HCT116 (cell line): ENCODE results near the gene VTI1A. TPM values are rescaled to one million over a fixed set of nuclear protein-coding genes. Genes with fewer than 3 reads are reported as not detected.

Source experiments
- ATAC-seq: fragments of 200-7000 bp; cut with Tn5 transposase; 2 replicates; pipeline ENCODE4 v1.9.1; 2020; ENCODE audit warnings: mild to moderate bottlenecking, moderate library complexity
- BruUV-seq: library from RNA; stranded (reverse); fragments of 400-500 nt; replicated peaks from 2 replicates; lab custom pipeline; 2021; lab: Mats Ljungman, UMichigan
- CTCF ChIA-PET: fragments of 300-600 bp; sonication (Branson Sonifier 250); formaldehyde crosslinking; loops from one replicate; lab custom pipeline; 2021; ENCODE audit warnings: antibody characterized with exemption; lab: Charles Lee
- POLR2A ChIA-PET: fragments of 300-600, 350-600 bp; sonication (Branson Sonifier 250); formaldehyde crosslinking; loops from one replicate; lab custom pipeline; 2021; ENCODE audit warnings: antibody characterized with exemption; lab: Charles Lee
- RAD21 ChIA-PET, 2 experiments: fragments of 300-600 bp; sonication (Branson Sonifier 250); formaldehyde crosslinking; loops; one replicate each; lab custom pipeline; 2023; ENCODE audit warnings: low total read pairs in 2 of 2; ENCODE audit not compliant: uncharacterized antibody in 2 of 2, unreplicated experiment in 2 of 2, low non-redundant PET in 1 of 2; lab: Charles Lee
- DNase-seq: peaks from one replicate; pipeline ENCODE4 v3.0.0-alpha.2; 2010; ENCODE audit warnings: low read depth, low spot score
- H2AFZ ChIP-seq: fragments of 200-600 bp; shearing (Covaris generic), sonication (generic); 2 replicates; pipeline ENCODE4 v1.6.1; 2017; ENCODE audit warnings: low read depth, mixed run types, mixed read lengths, antibody characterized with exemption, low read length; ENCODE audit not compliant: poor library complexity, severe bottlenecking
- H3K27ac ChIP-seq: 2 replicates; pipeline ENCODE4 v1.5.1; 2012; ENCODE audit warnings: low read depth, low read length
- H3K27me3 ChIP-seq: fragments of 200-600 bp; sonication (generic); 2 replicates; pipeline ENCODE4 v1.6.1; 2016; ENCODE audit warnings: mixed run types, low read length, mixed read lengths; ENCODE audit not compliant: insufficient read depth
- H3K36me3 ChIP-seq, 2 experiments: fragments of 200-500 bp in 1 of 2; fragments of 200-600 bp in 1 of 2; sonication (Bioruptor generic) in 1 of 2; sonication (generic) in 1 of 2; 2 replicates each; pipeline versions ENCODE4 v1.5.1 to v1.6.1; 2014 to 2016; ENCODE audit warnings: low read length in 2 of 2, inconsistent platforms in 1 of 2, mixed read lengths in 1 of 2, mixed run types in 1 of 2; ENCODE audit not compliant: insufficient read depth in 2 of 2, control insufficient read depth in 1 of 2
- H3K4me1 ChIP-seq, 2 experiments: fragments of 200-600 bp in 1 of 2; sonication (generic) in 1 of 2; 2 replicates each; pipeline versions ENCODE4 v1.5.1 to v1.6.1; 2012 to 2017; ENCODE audit warnings: low read length in 2 of 2, inconsistent platforms in 1 of 2, mild to moderate bottlenecking in 1 of 2, mixed read lengths in 1 of 2, mixed run types in 1 of 2, moderate library complexity in 1 of 2; ENCODE audit not compliant: insufficient read depth in 2 of 2, control insufficient read depth in 1 of 2
- H3K4me2 ChIP-seq: fragments of 200-600 bp; sonication (generic); 2 replicates; pipeline ENCODE4 v1.6.1; 2017; ENCODE audit warnings: mixed run types, low read length, mixed read lengths
- H3K4me3 ChIP-seq, 2 experiments: fragments of 200-600 bp in 1 of 2; sonication (generic) in 1 of 2; replicated peaks in 1 of 2; 2 replicates each; pipeline ENCODE4 v1.5.1; 2011 to 2016; ENCODE audit warnings: low read length in 2 of 2, control low read depth in 1 of 2, low read depth in 1 of 2, mild to moderate bottlenecking in 1 of 2, mixed read lengths in 1 of 2, mixed run types in 1 of 2
- H3K79me2 ChIP-seq: fragments of 200-600 bp; sonication (generic); 2 replicates; pipeline ENCODE4 v1.6.1; 2017; ENCODE audit warnings: mild to moderate bottlenecking, mixed run types, low read length, moderate library complexity, mixed read lengths; ENCODE audit not compliant: insufficient read depth
- H3K9ac ChIP-seq: fragments of 200-600 bp; sonication (generic); 2 replicates; pipeline ENCODE4 v1.6.1; 2016; ENCODE audit warnings: low read length, mixed read lengths
- H3K9me2 ChIP-seq: fragments of 200-600 bp; sonication (generic), shearing (Covaris generic); 2 replicates; pipeline ENCODE4 v1.6.1; 2017; ENCODE audit warnings: mixed run types, mild to moderate bottlenecking, moderate library complexity; ENCODE audit not compliant: insufficient read depth
- H3K9me3 ChIP-seq, 2 experiments: fragments of 200-500 bp in 1 of 2; fragments of 200-600 bp in 1 of 2; sonication (Bioruptor generic) in 1 of 2; sonication (generic) in 1 of 2; 2 replicates each; pipeline ENCODE4 v1.6.1; 2014 to 2017; ENCODE audit warnings: low read length in 2 of 2, mixed read lengths in 2 of 2, inconsistent platforms in 1 of 2, low read depth in 1 of 2, mild to moderate bottlenecking in 1 of 2, mixed run types in 1 of 2, moderate library complexity in 1 of 2; ENCODE audit not compliant: control insufficient read depth in 1 of 2, insufficient read depth in 1 of 2
- H4K20me1 ChIP-seq: fragments of 200-600 bp; sonication (generic), shearing (Covaris generic); 2 replicates; pipeline ENCODE4 v1.6.1; 2017; ENCODE audit warnings: mixed run types, mild to moderate bottlenecking, moderate library complexity; ENCODE audit not compliant: insufficient read depth
- CBX3 ChIP-seq: IDR thresholded peaks from 2 replicates; pipeline ENCODE4 v1.6.1; 2012; ENCODE audit warnings: low read depth
- CTCF ChIP-seq, 3 experiments: fragments of 200-600 bp in 1 of 3; sonication (generic) in 1 of 3; IDR thresholded peaks in 2 of 3; conservative IDR thresholded peaks in 1 of 3; 2 replicates each; pipeline ENCODE4 v1.5.1; 2012 to 2017; ENCODE audit warnings: low read depth in 2 of 3, low read length in 2 of 3, antibody characterized with exemption in 1 of 3, borderline replicate concordance in 1 of 3, control low read depth in 1 of 3, mild to moderate bottlenecking in 1 of 3, mixed read lengths in 1 of 3, mixed run types in 1 of 3, moderate library complexity in 1 of 3; ENCODE audit not compliant: insufficient read depth in 1 of 3
- JUND ChIP-seq: IDR thresholded peaks from 2 replicates; pipeline ENCODE4 v1.6.1; 2012
- MAX ChIP-seq: IDR thresholded peaks from 2 replicates; pipeline ENCODE4 v1.6.1; 2012
- RAD21 ChIP-seq: IDR thresholded peaks from 2 replicates; pipeline ENCODE4 v1.6.1; 2012; ENCODE audit warnings: low read depth, mild to moderate bottlenecking
- SP1 ChIP-seq: IDR thresholded peaks from 2 replicates; pipeline ENCODE4 v1.6.1; 2012; ENCODE audit warnings: low read depth
- YY1 ChIP-seq: IDR thresholded peaks from 2 replicates; pipeline ENCODE4 v1.6.1; 2011; ENCODE audit warnings: low read length, low read depth, moderate library complexity, mild to moderate bottlenecking; ENCODE audit not compliant: insufficient replicate concordance; ENCODE audit errors: extremely low read depth
- ZBTB33 ChIP-seq: IDR thresholded peaks from 2 replicates; pipeline ENCODE4 v1.6.1; 2011; ENCODE audit warnings: mild to moderate bottlenecking, low read length, moderate library complexity; ENCODE audit not compliant: insufficient replicate concordance; ENCODE audit errors: extremely low read depth
- ZNF274 ChIP-seq: fragments of 200-500 bp; sonication (Bioruptor generic); IDR thresholded peaks from 2 replicates; pipeline ENCODE4 v1.6.1; 2014; ENCODE audit warnings: mild to moderate bottlenecking, low read depth, low read length, inconsistent platforms
- intact Hi-C: fragments of 100-400 bp; cut with micrococcal nuclease; formaldehyde crosslinking; loops from 2 replicates; pipeline ENCODE4 v1.10.0; 2022
- total RNA-seq: library from RNA; stranded (reverse); gene quantifications from one replicate; pipeline ENCODE4 v1.2.1, GENCODE V29; 2021; ENCODE audit not compliant: unreplicated experiment
- TF ChIP-seq, protein P1 (sequence below): IDR thresholded peaks from 2 replicates; pipeline ENCODE4 v1.6.1; 2012
- TF ChIP-seq, protein P2 (sequence below): IDR thresholded peaks from 2 replicates; pipeline ENCODE4 v1.6.1; 2012; ENCODE audit warnings: low read depth

The VTI1A gene
- total RNA-seq, 1 experiment from 2014 or later, result 80.7 TPM

GRCh38 chr10:112565434-112566053, 118.5 kb downstream of the VTI1A start:
- TF ChIP-seq, protein P1, sequence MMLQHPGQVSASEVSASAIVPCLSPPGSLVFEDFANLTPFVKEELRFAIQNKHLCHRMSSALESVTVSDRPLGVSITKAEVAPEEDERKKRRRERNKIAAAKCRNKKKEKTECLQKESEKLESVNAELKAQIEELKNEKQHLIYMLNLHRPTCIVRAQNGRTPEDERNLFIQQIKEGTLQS, result no peak
- TF ChIP-seq JUND, result no peak
- TF ChIP-seq, protein P2, sequence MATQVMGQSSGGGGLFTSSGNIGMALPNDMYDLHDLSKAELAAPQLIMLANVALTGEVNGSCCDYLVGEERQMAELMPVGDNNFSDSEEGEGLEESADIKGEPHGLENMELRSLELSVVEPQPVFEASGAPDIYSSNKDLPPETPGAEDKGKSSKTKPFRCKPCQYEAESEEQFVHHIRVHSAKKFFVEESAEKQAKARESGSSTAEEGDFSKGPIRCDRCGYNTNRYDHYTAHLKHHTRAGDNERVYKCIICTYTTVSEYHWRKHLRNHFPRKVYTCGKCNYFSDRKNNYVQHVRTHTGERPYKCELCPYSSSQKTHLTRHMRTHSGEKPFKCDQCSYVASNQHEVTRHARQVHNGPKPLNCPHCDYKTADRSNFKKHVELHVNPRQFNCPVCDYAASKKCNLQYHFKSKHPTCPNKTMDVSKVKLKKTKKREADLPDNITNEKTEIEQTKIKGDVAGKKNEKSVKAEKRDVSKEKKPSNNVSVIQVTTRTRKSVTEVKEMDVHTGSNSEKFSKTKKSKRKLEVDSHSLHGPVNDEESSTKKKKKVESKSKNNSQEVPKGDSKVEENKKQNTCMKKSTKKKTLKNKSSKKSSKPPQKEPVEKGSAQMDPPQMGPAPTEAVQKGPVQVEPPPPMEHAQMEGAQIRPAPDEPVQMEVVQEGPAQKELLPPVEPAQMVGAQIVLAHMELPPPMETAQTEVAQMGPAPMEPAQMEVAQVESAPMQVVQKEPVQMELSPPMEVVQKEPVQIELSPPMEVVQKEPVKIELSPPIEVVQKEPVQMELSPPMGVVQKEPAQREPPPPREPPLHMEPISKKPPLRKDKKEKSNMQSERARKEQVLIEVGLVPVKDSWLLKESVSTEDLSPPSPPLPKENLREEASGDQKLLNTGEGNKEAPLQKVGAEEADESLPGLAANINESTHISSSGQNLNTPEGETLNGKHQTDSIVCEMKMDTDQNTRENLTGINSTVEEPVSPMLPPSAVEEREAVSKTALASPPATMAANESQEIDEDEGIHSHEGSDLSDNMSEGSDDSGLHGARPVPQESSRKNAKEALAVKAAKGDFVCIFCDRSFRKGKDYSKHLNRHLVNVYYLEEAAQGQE, result no peak
- 0 out of 2 replicates have a peak, but pooled peaks have one; percentile 12 for TF ChIP-seq MAX
- TF ChIP-seq ZNF274, result no peak
- TF ChIP-seq CTCF (IDR thresholded peaks at IDR 0.05 in 2 of 3, conservative IDR thresholded peaks at IDR 0.05 in 1 of 3; ENCODE audit: borderline replicate concordance in 1 of 3, insufficient read depth in 1 of 3, low read depth in 2 of 3, low read length in 2 of 3), result peak; percentile 81 to 90 (median 87)
- TF ChIP-seq ZBTB33, result no peak
- TF ChIP-seq RAD21, result peak; percentile 96
- 0 out of 2 replicates have a peak, but pooled peaks have one; percentile 13 for TF ChIP-seq SP1
- peak; percentile 82; the same call in 1 of the 2 replicates for TF ChIP-seq CBX3
- peak; percentile 16 for TF ChIP-seq YY1
- ChIA-PET RAD21 (interaction anchor here in 1 of 2 experiments (1.0 kb wide), 1 partner anchor 820 kb away, joined by 4 read pairs; no protein-coding TSS in a partner anchor), POLR2A (no interaction called here), CTCF (interaction anchor here (1.1 kb wide), 1 partner anchor 93 kb away, joined by 4 read pairs; no protein-coding TSS in a partner anchor)
- intact Hi-C loops, result loop anchor here (2.0 to 10.0 kb wide), 5 partner anchors 249 to 549 kb away; partner anchors contain the start of gene TCF7L2
- Histone ChIP-seq H3K4me1 (peaks cover 32 to 41% of the 10 kb centered on the region in 2 experiments), H3K27me3 (no peaks in the 10 kb centered on the region), H3K79me2 (peaks cover 80% of the 10 kb centered on the region), H3K9me3 (no peaks in the 10 kb centered on the region), H2AFZ (no peak overlapping the region), H3K36me3 (no peaks in the 10 kb centered on the region), H3K27ac (peak overlapping the region; percentile 0; the same call in 1 of the 2 replicates), H3K9ac (no peak overlapping the region), H3K4me2 (no peak overlapping the region), H4K20me1 (no peaks in the 10 kb centered on the region), H3K9me2 (no peaks in the 10 kb centered on the region), H3K4me3 (no peak overlapping the region)
- no TSS peak for BruUV-seq
- DNase-seq (peak; percentile 67), ATAC-seq (peak; percentile 81)
